HepG2 (cell line): ENCODE results near the gene STRA6. TPM values are rescaled to one million over a fixed set of nuclear protein-coding genes. Genes with fewer than 3 reads are reported as not detected.

Source experiments
- ATAC-seq: fragments of 200-7000 bp; cut with Tn5 transposase; 3 replicates; pipeline ENCODE4 v1.9.1; 2020; ENCODE audit warnings: mild to moderate bottlenecking, moderate library complexity
- BruUV-seq: library from RNA; stranded (reverse); fragments of 400-500 nt; replicated peaks from 2 replicates; lab custom pipeline; 2021; lab: Mats Ljungman, UMichigan
- CTCF ChIA-PET: fragments of 300-600 bp; formaldehyde crosslinking; extraction: SDS; loops from one replicate; lab custom pipeline; 2021; ENCODE audit warnings: low total read pairs, inconsistent platforms, low intra/inter-chr PET ratio; lab: Yijun Ruan, JAX
- POLR2A ChIA-PET: fragments of 350-600 bp; sonication (Branson Sonifier 250); formaldehyde crosslinking; loops from one replicate; lab custom pipeline; 2020; ENCODE audit warnings: antibody characterized with exemption, inconsistent platforms; lab: Yijun Ruan, JAX
- DNase-seq: peaks from one replicate; pipeline ENCODE4 v3.0.0-alpha.2; 2015; ENCODE audit warnings: low spot score
- FAIRE-seq: peaks from 3 replicates; lab custom pipeline; 2011; peaks lifted over from hg19 to GRCh38; lab: Jason Lieb, UNC
- H2AFZ ChIP-seq: one replicate; pipeline ENCODE4 v1.6.1; 2011; ENCODE audit warnings: low read length, inconsistent platforms
- H3K27ac ChIP-seq: fragments of 300-600 bp; 3 replicates; pipeline ENCODE4 v1.8.0; 2011; ENCODE audit warnings: mixed run types, mild to moderate bottlenecking, mixed read lengths, low read length, inconsistent platforms; ENCODE audit not compliant: insufficient read depth; ENCODE audit errors: extremely low read length
- H3K27me3 ChIP-seq, 2 experiments: fragments of 200-600 bp in 1 of 2; 2 replicates in 1 of 2; 3 replicates in 1 of 2; pipeline versions ENCODE4 v1.6.0 to v1.8.0; 2011; ENCODE audit warnings: low read length in 2 of 2, mild to moderate bottlenecking in 2 of 2, moderate library complexity in 2 of 2, inconsistent platforms in 1 of 2; ENCODE audit not compliant: insufficient read depth in 2 of 2, control insufficient read depth in 1 of 2
- H3K36me3 ChIP-seq, 2 experiments: fragments of 200-600 bp in 1 of 2; replicated peaks in 1 of 2; 2 replicates in 1 of 2; 3 replicates in 1 of 2; pipeline versions ENCODE4 v1.5.1 to v1.8.0; 2011; ENCODE audit warnings: low read length in 2 of 2, inconsistent platforms in 1 of 2; ENCODE audit not compliant: insufficient read depth in 2 of 2, control insufficient read depth in 1 of 2
- H3K4me1 ChIP-seq: 2 replicates; pipeline ENCODE4 v1.5.1; 2012; ENCODE audit warnings: low read length, inconsistent platforms; ENCODE audit not compliant: insufficient read depth
- H3K4me2 ChIP-seq: 2 replicates; pipeline ENCODE4 v1.6.0; 2011; ENCODE audit warnings: low read depth, low read length, inconsistent platforms
- H3K4me3 ChIP-seq, 3 experiments: fragments of 200-600 bp in 1 of 3; sonication (generic), shearing (Covaris generic) in 1 of 3; replicated peaks in 1 of 3; 2 replicates each; pipeline ENCODE4 v1.5.1; 2011 to 2016; ENCODE audit warnings: low read length in 3 of 3, inconsistent platforms in 2 of 3, low read depth in 2 of 3, mild to moderate bottlenecking in 2 of 3, control low read depth in 1 of 3, mixed read lengths in 1 of 3; ENCODE audit not compliant: insufficient read depth in 1 of 3
- H3K79me2 ChIP-seq: one replicate; pipeline ENCODE4 v1.6.1; 2011; ENCODE audit warnings: low read length, inconsistent platforms; ENCODE audit not compliant: insufficient read depth
- H3K9ac ChIP-seq: 2 replicates; pipeline ENCODE4 v1.6.0; 2011; ENCODE audit warnings: mild to moderate bottlenecking, low read depth, low read length, inconsistent platforms; ENCODE audit not compliant: insufficient read depth
- H3K9me3 ChIP-seq: 2 replicates; pipeline ENCODE4 v1.5.1; 2012; ENCODE audit warnings: mild to moderate bottlenecking, low read length
- H4K20me1 ChIP-seq: 2 replicates; pipeline ENCODE4 v1.6.0; 2011; ENCODE audit warnings: inconsistent platforms, mild to moderate bottlenecking, low read length, moderate library complexity; ENCODE audit not compliant: insufficient read depth
- CTCF ChIP-seq: sonication (generic); formaldehyde crosslinking; IDR thresholded peaks from 2 replicates; pipeline ENCODE4 v1.5.0; 2020; ENCODE audit warnings: mild to moderate bottlenecking, missing genetic modification reagents, moderate library complexity
- HNRNPL ChIP-seq: fragments of 200-400 bp; formaldehyde crosslinking; IDR thresholded peaks from 2 replicates; pipeline ENCODE4 v1.6.1; 2017; ENCODE audit warnings: mild to moderate bottlenecking, low read depth, low read length
- PAXIP1 ChIP-seq: sonication (generic); formaldehyde crosslinking; conservative IDR thresholded peaks from 2 replicates; pipeline ENCODE4 v1.4.0; 2020; ENCODE audit warnings: mild to moderate bottlenecking, missing genetic modification reagents, moderate library complexity
- SP4 ChIP-seq: sonication (generic); formaldehyde crosslinking; IDR thresholded peaks from 2 replicates; pipeline ENCODE4 v1.8.1; 2023; ENCODE audit warnings: mild to moderate bottlenecking, missing genetic modification reagents
- SSRP1 ChIP-seq: IDR thresholded peaks from 2 replicates; pipeline ENCODE4 v1.6.1; 2016; ENCODE audit warnings: control low read depth
- ZNF687 ChIP-seq: sonication (generic); formaldehyde crosslinking; IDR thresholded peaks from 2 replicates; pipeline ENCODE4 v1.5.1; 2020; ENCODE audit warnings: mild to moderate bottlenecking, missing genetic modification reagents, moderate library complexity
- ZNF768 ChIP-seq: sonication (generic); formaldehyde crosslinking; IDR thresholded peaks from 2 replicates; pipeline ENCODE4 v1.4.0; 2020; ENCODE audit warnings: missing genetic modification reagents
- WGBS: methylation state at CpG from one replicate; pipeline ENCODE4 v1.1.6; 2017; ENCODE audit warnings: low lambda C conversion rate; 5-methylcytosine and 5-hydroxymethylcytosine counted together
- in situ Hi-C: cut with HindIII; loops from 2 replicates; pipeline ENCODE4 v1.10.0; 2017; ENCODE audit warnings: low pct_unique_long_range_greater_than_20kb; ENCODE audit not compliant: extremely low pct_ligation_motif_present
- intact Hi-C: fragments of 100-400 bp; cut with micrococcal nuclease; formaldehyde crosslinking; loops from one replicate; pipeline ENCODE4 v1.10.0; 2022; ENCODE audit not compliant: unreplicated experiment
- polyA plus RNA-seq, 8 experiments: library from polyadenylated mRNA; depleted of rRNA in 3 of 8; stranded (reverse) in 7 of 8; unstranded in 1 of 8; fragments of >200 nt; fragmentation: Illumina TruSeq in 4 of 8; extraction: Trizol in 4 of 8; gene quantifications; 2 replicates each; pipeline versions ENCODE4 v1.2.1 to v1.2.3, GENCODE V29; 2011 to 2016; ENCODE audit warnings: low read depth in 4 of 8, missing spikeins in 1 of 8, mixed read lengths in 1 of 8; ENCODE audit not compliant: insufficient read depth in 1 of 8
- total RNA-seq, 5 experiments: library from RNA; depleted of rRNA; stranded (reverse); fragments of >200 nt; fragmentation: Illumina TruSeq; extraction: Trizol; gene quantifications; 2 replicates each; pipeline ENCODE4 v1.2.3, GENCODE V29; 2016; ENCODE audit warnings: low read depth in 1 of 5
- TF ChIP-seq, protein P1 (sequence below): sonication (generic); formaldehyde crosslinking; IDR thresholded peaks from 2 replicates; pipeline ENCODE4 v1.4.0; 2020; ENCODE audit warnings: missing genetic modification reagents

The STRA6 gene
- total and polyA plus RNA-seq, 2 of the 13 experiments (the other 11 are each of a cell fraction or from before 2014, with no cell fraction given) = 1.6 to 2.1 TPM

- Histone ChIP-seq H3K36me3 (no peaks in the 10 kb centered on the region), H3K4me2 (no peak overlapping the region), H3K4me1 (no peaks in the 10 kb centered on the region), H3K9ac (no peak overlapping the region), H3K27ac (no peak overlapping the region), H2AFZ (no peak overlapping the region), H3K27me3 (peaks cover 18 to 52% of the 10 kb centered on the region in 2 experiments), H4K20me1 (0 out of 2 replicates have a peak, but pooled peaks cover 3% of the 10 kb centered on the region), H3K79me2 (no peaks in the 10 kb centered on the region), H3K4me3 (no peak overlapping the region), H3K9me3 (no peaks in the 10 kb centered on the region)
- WGBS = 33% methylated on average over 21 of the region's 53 CpGs
- 0 out of 2 replicates have a peak, but pooled peaks have one; percentile 18 for TF ChIP-seq ZNF687
- peak; percentile 17; the same call in 1 of the 2 replicates for TF ChIP-seq ZNF768 (CRISPR knock-in tag)
- TF ChIP-seq SSRP1 (CRISPR knock-in tag) = no peak
- TF ChIP-seq, protein P1, sequence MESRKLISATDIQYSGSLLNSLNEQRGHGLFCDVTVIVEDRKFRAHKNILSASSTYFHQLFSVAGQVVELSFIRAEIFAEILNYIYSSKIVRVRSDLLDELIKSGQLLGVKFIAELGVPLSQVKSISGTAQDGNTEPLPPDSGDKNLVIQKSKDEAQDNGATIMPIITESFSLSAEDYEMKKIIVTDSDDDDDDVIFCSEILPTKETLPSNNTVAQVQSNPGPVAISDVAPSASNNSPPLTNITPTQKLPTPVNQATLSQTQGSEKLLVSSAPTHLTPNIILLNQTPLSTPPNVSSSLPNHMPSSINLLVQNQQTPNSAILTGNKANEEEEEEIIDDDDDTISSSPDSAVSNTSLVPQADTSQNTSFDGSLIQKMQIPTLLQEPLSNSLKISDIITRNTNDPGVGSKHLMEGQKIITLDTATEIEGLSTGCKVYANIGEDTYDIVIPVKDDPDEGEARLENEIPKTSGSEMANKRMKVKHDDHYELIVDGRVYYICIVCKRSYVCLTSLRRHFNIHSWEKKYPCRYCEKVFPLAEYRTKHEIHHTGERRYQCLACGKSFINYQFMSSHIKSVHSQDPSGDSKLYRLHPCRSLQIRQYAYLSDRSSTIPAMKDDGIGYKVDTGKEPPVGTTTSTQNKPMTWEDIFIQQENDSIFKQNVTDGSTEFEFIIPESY (CRISPR knock-in tag) = peak; percentile 36; the same call in 1 of the 2 replicates
- TF ChIP-seq PAXIP1 (CRISPR knock-in tag) = no peak
- TF ChIP-seq SP4 (CRISPR knock-in tag) = no peak
- peak; percentile 59 for TF ChIP-seq CTCF (CRISPR knock-in tag)
- TF ChIP-seq HNRNPL = peak; percentile 66; the same call in 1 of the 2 replicates
- intact Hi-C loops = no loop called here
- BruUV-seq = no TSS peak
- DNase-seq = no peak
- no peak for FAIRE-seq
- ChIA-PET CTCF (no interaction called here), POLR2A (no interaction called here)
- ATAC-seq = peak; percentile 73
- in situ Hi-C loops = no loop called here
Measured at GRCh38 chr15:74134387-74135027, 68.1 kb downstream of the STRA6 start.
